HUES64 (cell line): ENCODE measurements around the gene RTEL1.

ENCODE experiments used
- H3K27ac ChIP-seq: 2 replicates; pipeline ENCODE4 v1.7.0; 2013; ENCODE audit warnings: low read depth, low read length, inconsistent platforms
- H3K27me3 ChIP-seq: 2 replicates; pipeline ENCODE4 v1.6.1; 2013; ENCODE audit warnings: mild to moderate bottlenecking, low read length; ENCODE audit not compliant: insufficient read depth
- H3K36me3 ChIP-seq: 2 replicates; pipeline ENCODE4 v1.6.1; 2013; ENCODE audit warnings: mild to moderate bottlenecking, low read length; ENCODE audit not compliant: insufficient read depth
- H3K4me1 ChIP-seq: 2 replicates; pipeline ENCODE4 v1.6.1; 2013; ENCODE audit warnings: mild to moderate bottlenecking, low read length, moderate library complexity; ENCODE audit not compliant: insufficient read depth
- H3K4me3 ChIP-seq: 2 replicates; pipeline ENCODE4 v1.5.1; 2013; ENCODE audit warnings: mild to moderate bottlenecking, low read length, moderate library complexity
- H3K9ac ChIP-seq: 2 replicates; pipeline ENCODE4 v1.6.1; 2013; ENCODE audit warnings: mild to moderate bottlenecking, low read depth, low read length
- H3K9me3 ChIP-seq: 2 replicates; pipeline ENCODE4 v1.6.1; 2013; ENCODE audit warnings: low read depth, low read length; ENCODE audit not compliant: insufficient read depth
- WGBS: fragments of 150-250, 120-280 bp; methylation state at CpG from one replicate; pipeline ENCODE4 v1.1.7; 2013; ENCODE audit warnings: missing lambda C conversion rate; 5-methylcytosine and 5-hydroxymethylcytosine counted together

Gene RTEL1

GRCh38 chr20:63687419-63688178, 29.5 kb downstream of the RTEL1 start:
- no peaks in the 10 kb centered on the region for H3K27me3 ChIP-seq
- H3K9ac ChIP-seq, result no peak overlapping the region
- no peak overlapping the region for H3K27ac ChIP-seq
- H3K4me3 ChIP-seq, result no peak overlapping the region
- H3K36me3 ChIP-seq, result no peaks in the 10 kb centered on the region
- 96% methylated on average over 29 of the region's 29 CpGs for WGBS
- no peaks in the 10 kb centered on the region for H3K9me3 ChIP-seq
- H3K4me1 ChIP-seq, result no peaks in the 10 kb centered on the region

GRCh38 chr20:63688228-63689045, 30.3 kb downstream of the RTEL1 start:
- H3K9me3 ChIP-seq, result no peaks in the 10 kb centered on the region
- H3K27ac ChIP-seq, result no peak overlapping the region
- no peaks in the 10 kb centered on the region for H3K27me3 ChIP-seq
- H3K9ac ChIP-seq, result no peak overlapping the region
- no peaks in the 10 kb centered on the region for H3K36me3 ChIP-seq
- 94% methylated on average over 31 of the region's 31 CpGs for WGBS
- no peak overlapping the region for H3K4me3 ChIP-seq
- H3K4me1 ChIP-seq, result no peaks in the 10 kb centered on the region

- H3K9ac ChIP-seq, result no peak overlapping the region
- 0 out of 2 replicates have a peak, but pooled peaks cover 4% of the 10 kb centered on the region for H3K36me3 ChIP-seq
- no peaks in the 10 kb centered on the region for H3K27me3 ChIP-seq
- no peak overlapping the region for H3K27ac ChIP-seq
- no peak overlapping the region for H3K4me3 ChIP-seq
- WGBS, result 95% methylated on average over 44 of the region's 44 CpGs
- no peaks in the 10 kb centered on the region for H3K4me1 ChIP-seq
- H3K9me3 ChIP-seq, result no peaks in the 10 kb centered on the region
Measured at GRCh38 chr20:63689046-63690002, 31.2 kb downstream of the RTEL1 start.

DNA sequence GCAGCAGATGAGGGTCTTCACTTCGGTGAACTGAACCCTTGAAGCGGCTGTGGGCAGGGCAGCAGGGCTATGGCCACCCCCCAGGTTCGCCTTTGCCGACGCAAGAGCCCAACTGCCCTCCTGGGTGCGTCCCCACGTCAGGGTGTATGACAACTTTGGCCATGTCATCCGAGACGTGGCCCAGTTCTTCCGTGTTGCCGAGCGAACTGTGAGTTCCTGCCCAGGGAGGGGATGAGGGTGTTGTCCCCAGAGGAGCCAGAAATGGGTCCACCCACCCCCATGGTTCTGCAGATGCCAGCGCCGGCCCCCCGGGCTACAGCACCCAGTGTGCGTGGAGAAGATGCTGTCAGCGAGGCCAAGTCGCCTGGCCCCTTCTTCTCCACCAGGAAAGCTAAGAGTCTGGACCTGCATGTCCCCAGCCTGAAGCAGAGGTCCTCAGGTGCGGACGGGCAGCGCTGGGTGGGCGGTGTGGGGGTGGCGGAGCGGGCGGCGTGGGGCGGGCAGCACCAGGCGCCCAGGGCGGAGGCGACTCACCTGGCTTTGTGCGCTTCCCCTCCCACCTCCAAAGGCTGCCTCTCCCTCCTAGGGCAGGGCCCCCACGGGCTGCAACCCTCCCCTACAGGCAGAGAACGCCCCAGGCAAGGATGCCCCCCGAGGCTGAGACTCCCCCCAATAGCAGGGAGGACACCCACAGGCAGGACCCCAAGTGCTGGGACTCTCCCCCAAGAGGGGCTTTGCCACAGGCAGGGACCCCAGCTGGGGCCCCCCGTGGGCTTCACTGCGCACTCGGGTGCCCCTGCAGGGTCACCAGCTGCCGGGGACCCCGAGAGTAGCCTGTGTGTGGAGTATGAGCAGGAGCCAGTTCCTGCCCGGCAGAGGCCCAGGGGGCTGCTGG, 32.1 kb downstream of the RTEL1 start:
- WGBS, result 94% methylated on average over 40 of the region's 40 CpGs
- Histone ChIP-seq H3K36me3 (0 out of 2 replicates have a peak, but pooled peaks cover 6% of the 10 kb centered on the region), H3K9me3 (no peaks in the 10 kb centered on the region), H3K27me3 (no peaks in the 10 kb centered on the region), H3K27ac (no peak overlapping the region), H3K4me1 (no peaks in the 10 kb centered on the region), H3K9ac (no peak overlapping the region), H3K4me3 (no peak overlapping the region)

DNA sequence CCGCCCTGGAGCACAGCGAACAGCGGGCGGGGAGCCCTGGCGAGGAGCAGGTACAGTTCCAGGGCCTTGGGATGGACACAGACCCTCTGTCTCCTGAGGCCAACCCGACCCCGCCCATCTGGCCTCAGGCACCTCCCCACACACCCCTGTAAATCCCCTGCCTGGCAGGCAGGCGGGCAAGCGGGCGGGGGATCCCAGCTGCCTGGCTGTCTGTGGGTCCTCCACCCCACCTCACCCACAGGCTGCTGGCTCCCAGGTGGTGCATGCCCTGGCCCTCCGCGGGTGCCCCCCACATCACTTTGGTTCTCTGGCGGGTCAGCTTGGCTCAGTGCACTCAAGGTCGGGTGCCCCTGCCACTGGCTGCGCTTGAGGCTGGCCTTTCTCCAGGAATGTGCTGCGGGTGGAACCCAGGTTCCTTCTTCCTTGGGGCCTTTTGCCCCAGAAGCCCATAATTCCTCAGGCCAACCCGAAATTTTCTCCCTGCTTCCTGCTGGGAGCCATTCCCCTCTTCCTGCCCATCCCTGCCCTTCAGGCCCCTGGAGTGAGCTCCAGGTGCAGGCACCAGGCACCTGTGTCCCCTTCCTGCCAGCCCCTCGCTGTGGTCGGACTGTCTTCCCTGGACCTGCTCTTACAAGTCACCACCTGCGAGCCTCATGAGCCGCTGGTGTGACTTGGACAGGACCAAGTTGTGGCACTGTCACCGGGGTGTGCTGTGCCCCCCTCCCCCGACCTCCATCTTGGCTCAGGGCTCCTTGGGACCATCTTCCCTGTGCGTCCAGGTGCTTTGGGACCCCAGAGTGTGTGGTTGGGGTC, 33.0 kb downstream of the RTEL1 start:
- Histone ChIP-seq H3K4me3 (no peak overlapping the region), H3K9ac (no peak overlapping the region), H3K9me3 (no peaks in the 10 kb centered on the region), H3K27me3 (no peaks in the 10 kb centered on the region), H3K4me1 (no peaks in the 10 kb centered on the region), H3K27ac (no peak overlapping the region), H3K36me3 (0 out of 2 replicates have a peak, but pooled peaks cover 6% of the 10 kb centered on the region)
- WGBS, result 94% methylated on average over 24 of the region's 24 CpGs

- Histone ChIP-seq H3K4me3 (no peak overlapping the region), H3K27me3 (no peaks in the 10 kb centered on the region), H3K9ac (no peak overlapping the region), H3K4me1 (no peaks in the 10 kb centered on the region; the same call in 1 of the 2 replicates), H3K36me3 (0 out of 2 replicates have a peak, but pooled peaks cover 6% of the 10 kb centered on the region), H3K9me3 (no peaks in the 10 kb centered on the region), H3K27ac (no peak overlapping the region)
- WGBS, result 95% methylated on average over 21 of the region's 21 CpGs
Measured at GRCh38 chr20:63691711-63692435, 33.8 kb downstream of the RTEL1 start.

DNA sequence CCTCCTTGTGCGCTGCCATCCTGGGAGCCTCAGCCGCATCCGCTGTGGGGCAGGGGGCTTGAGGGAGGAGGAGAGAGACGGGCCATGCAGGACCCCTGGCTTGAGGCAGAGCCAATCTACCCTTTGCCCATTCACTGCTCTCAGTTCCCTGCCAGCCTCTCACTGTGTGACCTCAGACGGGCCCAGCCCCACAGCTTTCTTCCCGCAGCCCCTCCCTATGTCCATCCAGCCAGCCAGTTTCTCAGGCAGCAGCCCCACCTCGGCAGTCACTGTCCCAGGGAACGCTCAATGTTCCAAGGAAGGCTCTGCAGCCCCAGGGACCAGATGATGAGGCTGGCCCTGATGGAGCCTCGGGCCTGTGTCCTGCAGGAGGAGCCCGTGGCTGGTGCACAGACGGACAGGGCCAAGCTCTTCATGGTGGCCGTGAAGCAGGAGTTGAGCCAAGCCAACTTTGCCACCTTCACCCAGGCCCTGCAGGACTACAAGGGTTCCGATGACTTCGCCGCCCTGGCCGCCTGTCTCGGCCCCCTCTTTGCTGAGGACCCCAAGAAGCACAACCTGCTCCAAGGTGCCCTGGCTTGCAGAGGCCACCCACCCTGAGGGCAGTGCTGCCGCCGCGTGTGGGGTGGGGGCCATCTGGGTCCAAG, 34.4 kb downstream of the RTEL1 start:
- no peaks in the 10 kb centered on the region for H3K9me3 ChIP-seq
- 93% methylated on average over 20 of the region's 20 CpGs for WGBS
- H3K4me1 ChIP-seq, result no peaks in the 10 kb centered on the region; the same call in 1 of the 2 replicates
- no peak overlapping the region for H3K9ac ChIP-seq
- 0 out of 2 replicates have a peak, but pooled peaks cover 6% of the 10 kb centered on the region for H3K36me3 ChIP-seq
- no peak overlapping the region for H3K4me3 ChIP-seq
- no peaks in the 10 kb centered on the region for H3K27me3 ChIP-seq
- no peak overlapping the region for H3K27ac ChIP-seq

DNA sequence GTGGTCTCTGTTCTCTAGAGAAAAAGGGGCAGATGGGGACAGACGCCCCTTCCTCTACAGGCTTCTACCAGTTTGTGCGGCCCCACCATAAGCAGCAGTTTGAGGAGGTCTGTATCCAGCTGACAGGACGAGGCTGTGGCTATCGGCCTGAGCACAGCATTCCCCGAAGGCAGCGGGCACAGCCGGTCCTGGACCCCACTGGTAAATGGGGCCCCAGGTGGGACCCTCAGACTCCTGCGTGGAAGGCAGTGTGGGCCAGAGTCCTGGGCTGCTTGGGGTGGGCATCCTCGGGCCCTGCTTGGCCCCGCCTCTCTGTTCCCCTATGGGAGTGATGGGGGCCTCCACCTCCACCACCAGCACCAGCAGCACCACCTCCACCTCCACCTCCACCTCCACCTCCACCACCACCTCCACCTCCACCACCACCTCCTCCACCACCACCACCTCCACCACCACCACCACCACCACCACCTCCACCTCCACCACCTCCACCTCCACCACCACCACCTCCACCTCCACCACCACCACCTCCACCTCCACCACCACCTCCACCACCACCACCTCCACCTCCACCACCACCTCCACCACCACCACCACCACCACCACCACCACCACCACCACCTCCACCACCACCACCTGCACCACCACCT, 35.1 kb downstream of the RTEL1 start:
- WGBS, result 93% methylated on average over 9 of the region's 10 CpGs
- Histone ChIP-seq H3K27me3 (no peaks in the 10 kb centered on the region), H3K4me1 (no peaks in the 10 kb centered on the region; the same call in 1 of the 2 replicates)

More for the DNA sequence above, 35.1 kb downstream of the RTEL1 start:
- Histone ChIP-seq H3K4me3 (no peak overlapping the region), H3K36me3 (0 out of 2 replicates have a peak, but pooled peaks cover 6% of the 10 kb centered on the region), H3K27ac (no peak overlapping the region), H3K9me3 (no peaks in the 10 kb centered on the region), H3K9ac (no peak overlapping the region)
